Neuronal stem cell (in vitro differentiated cells): ENCODE data around the gene ELMO1.
A peak's percentile ranks its signal among the peaks of the same experiment; 100 is the strongest.

Experiments
- DNase-seq: peaks from one replicate; pipeline ENCODE4 v3.0.0-alpha.2; 2013; ENCODE audit warnings: low spot score
- H2AFZ ChIP-seq: one replicate; pipeline ENCODE4 v1.6.1; 2013; ENCODE audit warnings: mild to moderate bottlenecking, low read length, inconsistent platforms
- H2AK5ac ChIP-seq: 2 replicates; pipeline ENCODE4 v1.6.1; 2013; ENCODE audit warnings: low read depth, mild to moderate bottlenecking, inconsistent platforms, low read length, moderate library complexity, mixed read lengths
- H2BK120ac ChIP-seq: 2 replicates; pipeline ENCODE4 v1.6.1; 2013; ENCODE audit warnings: low read depth, mild to moderate bottlenecking, inconsistent platforms, low read length, moderate library complexity, mixed read lengths
- H2BK12ac ChIP-seq: one replicate; pipeline ENCODE4 v1.6.1; 2013; ENCODE audit warnings: low read length, inconsistent platforms
- H2BK15ac ChIP-seq: 2 replicates; pipeline ENCODE4 v1.6.1; 2013; ENCODE audit warnings: mild to moderate bottlenecking, low read length, inconsistent platforms, mixed read lengths
- H2BK5ac ChIP-seq: one replicate; pipeline ENCODE4 v1.6.1; 2013; ENCODE audit warnings: inconsistent platforms, mild to moderate bottlenecking, low read length, moderate library complexity
- H3K14ac ChIP-seq: one replicate; pipeline ENCODE4 v1.6.1; 2013; ENCODE audit warnings: low read length, inconsistent platforms
- H3K18ac ChIP-seq: 2 replicates; pipeline ENCODE4 v1.6.1; 2013; ENCODE audit warnings: low read length, inconsistent platforms
- H3K23ac ChIP-seq: 2 replicates; pipeline ENCODE4 v1.6.1; 2013; ENCODE audit warnings: low read depth, mild to moderate bottlenecking, mixed read lengths, low read length, inconsistent platforms; ENCODE audit not compliant: poor library complexity
- H3K27ac ChIP-seq: replicated peaks from 3 replicates; pipeline ENCODE4 v1.5.1; 2013; ENCODE audit warnings: low read length, inconsistent platforms
- H3K27me3 ChIP-seq, 3 experiments: 2 replicates each; pipeline ENCODE4 v1.6.1; 2013; ENCODE audit warnings: low read length in 3 of 3, mild to moderate bottlenecking in 2 of 3, inconsistent platforms in 1 of 3, low read depth in 1 of 3, mixed read lengths in 1 of 3, moderate library complexity in 1 of 3; ENCODE audit not compliant: control insufficient read depth in 3 of 3, insufficient read depth in 3 of 3
- H3K36me3 ChIP-seq, 2 donors: replicated peaks in 1 of 2; 2 replicates each; pipeline ENCODE4 v1.6.1; 2013; ENCODE audit warnings: low read length in 2 of 2; ENCODE audit not compliant: control insufficient read depth in 2 of 2, insufficient read depth in 2 of 2
- H3K4ac ChIP-seq: 2 replicates; pipeline ENCODE4 v1.6.1; 2013; ENCODE audit warnings: inconsistent platforms, mild to moderate bottlenecking, low read length, moderate library complexity
- H3K4me1 ChIP-seq, 2 donors: 1 replicate in 1 of 2; 2 replicates in 1 of 2; pipeline ENCODE4 v1.6.1; 2013; ENCODE audit warnings: low read length in 2 of 2, low read depth in 1 of 2; ENCODE audit not compliant: control insufficient read depth in 2 of 2, insufficient read depth in 1 of 2
- H3K4me2 ChIP-seq: one replicate; pipeline ENCODE4 v1.6.1; 2013; ENCODE audit warnings: mild to moderate bottlenecking, low read length, inconsistent platforms; ENCODE audit not compliant: insufficient read depth, poor library complexity, severe bottlenecking
- H3K4me3 ChIP-seq, 2 donors: 2 replicates each; pipeline ENCODE4 v1.5.1; 2013; ENCODE audit warnings: low read length in 2 of 2, mild to moderate bottlenecking in 2 of 2, inconsistent platforms in 1 of 2, moderate library complexity in 1 of 2
- H3K79me1 ChIP-seq: one replicate; pipeline ENCODE4 v1.6.1; 2013; ENCODE audit warnings: low read depth, mild to moderate bottlenecking, inconsistent platforms, low read length, moderate library complexity
- H3K9ac ChIP-seq: one replicate; pipeline ENCODE4 v1.6.1; 2013; ENCODE audit warnings: mild to moderate bottlenecking, low read depth, low read length, inconsistent platforms; ENCODE audit not compliant: poor library complexity
- H3K9me3 ChIP-seq, 2 donors: replicated peaks in 1 of 2; 2 replicates each; pipeline versions ENCODE3 to v1.6.1; 2013; ENCODE audit warnings: low read length in 2 of 2, mild to moderate bottlenecking in 2 of 2, inconsistent platforms in 1 of 2, low read depth in 1 of 2, mixed read lengths in 1 of 2, moderate library complexity in 1 of 2; ENCODE audit not compliant: control insufficient read depth in 2 of 2, insufficient read depth in 1 of 2
- H4K8ac ChIP-seq: one replicate; pipeline ENCODE4 v1.6.1; 2013; ENCODE audit warnings: low read depth, mild to moderate bottlenecking, inconsistent platforms, low read length, moderate library complexity
- H4K91ac ChIP-seq: one replicate; pipeline ENCODE4 v1.6.1; 2013; ENCODE audit warnings: low read length, low read depth, mild to moderate bottlenecking, inconsistent platforms; ENCODE audit not compliant: poor library complexity
- WGBS, 2 donors: extraction: QIAGEN DNeasy Blood & Tissue Kit; methylation state at CpG; one replicate each; pipeline ENCODE4 v1.1.7; 2013; ENCODE audit warnings: missing lambda C conversion rate in 2 of 2, mixed read lengths in 1 of 2; ENCODE audit not compliant: insufficient read length in 2 of 2, insufficient replicate concordance in 1 of 2; ENCODE audit errors: extremely low coverage in 2 of 2; 5-methylcytosine and 5-hydroxymethylcytosine counted together

ELMO1 gene

DNA sequence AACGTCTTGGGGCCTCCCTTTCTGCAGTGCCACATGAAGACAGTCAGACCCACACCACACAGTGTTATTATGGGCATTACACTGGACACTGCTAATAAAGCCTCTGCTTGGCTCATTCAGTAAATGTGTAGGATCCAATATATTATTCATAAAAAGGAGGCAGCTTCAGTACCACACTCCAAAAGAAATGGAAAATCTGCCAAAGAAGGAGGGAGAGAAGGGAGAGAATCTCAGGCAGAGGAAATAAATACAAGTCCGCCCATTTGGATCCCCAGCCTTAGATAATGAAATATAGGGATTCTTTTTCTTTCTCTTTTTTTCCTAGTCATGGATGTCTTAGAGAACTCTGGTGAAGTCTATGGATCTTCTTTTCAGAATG is 162.2 kb downstream of the ELMO1 start:
- Histone ChIP-seq H3K9ac (no peak overlapping the region), H3K27me3 (no peaks in the 10 kb centered on the region), H2AK5ac (no peak overlapping the region), H3K23ac (no peak overlapping the region), H4K8ac (no peak overlapping the region), H3K4ac (no peak overlapping the region), H2BK12ac (no peak overlapping the region), H2BK120ac (no peak overlapping the region), H2AFZ (no peak overlapping the region), H3K14ac (no peak overlapping the region), H3K36me3 (no peaks in the 10 kb centered on the region), H2BK5ac (no peak overlapping the region), H3K4me2 (no peak overlapping the region), H3K4me3 (no peak overlapping the region), H3K4me1 (peaks cover 3 to 12% of the 10 kb centered on the region in 2 donors), H3K27ac (no peak overlapping the region), H4K91ac (no peak overlapping the region), H2BK15ac (no peak overlapping the region), H3K18ac (no peak overlapping the region), H3K9me3 (no peaks in the 10 kb centered on the region), H3K79me1 (no peaks in the 10 kb centered on the region)
- WGBS, 2 donors = no CpG with 5 or more reads among the region's 2 CpGs
- DNase-seq = no peak

DNA sequence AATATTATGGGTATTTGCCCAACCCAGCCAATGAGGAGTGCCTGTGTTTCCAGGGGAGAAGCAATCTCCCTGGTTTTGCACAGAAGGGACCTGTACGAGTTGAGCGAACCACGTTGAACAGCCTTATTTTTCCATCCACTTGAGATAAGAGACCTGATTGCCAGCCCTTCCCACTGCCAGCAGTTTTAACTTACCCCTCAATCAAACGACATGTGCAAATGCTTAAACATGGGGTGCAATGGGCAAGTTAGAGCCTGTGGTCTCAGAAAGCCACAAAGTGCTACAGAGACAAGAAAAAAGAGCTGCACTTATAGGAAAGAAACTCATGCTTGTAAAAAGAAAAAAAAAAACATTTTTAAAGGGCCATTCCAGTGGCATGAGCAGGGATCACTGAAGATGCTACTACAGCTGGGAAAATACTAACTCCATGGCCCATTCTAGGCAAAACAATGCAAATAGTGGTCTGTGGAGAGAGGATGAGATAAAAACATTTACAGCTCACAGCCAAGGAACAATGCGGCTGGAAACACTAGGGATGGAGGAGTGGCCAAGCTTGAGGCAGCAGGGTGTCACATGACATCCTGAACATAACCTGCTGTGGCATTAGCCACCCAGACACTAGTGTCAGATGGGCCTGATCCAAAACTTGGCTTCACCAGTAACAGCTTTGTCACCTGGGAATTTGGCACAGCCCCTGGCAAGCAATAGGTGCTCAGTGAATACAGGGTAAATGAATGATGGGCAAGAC is 162.8 kb downstream of the ELMO1 start:
- H3K9ac ChIP-seq = no peak overlapping the region

DNA sequence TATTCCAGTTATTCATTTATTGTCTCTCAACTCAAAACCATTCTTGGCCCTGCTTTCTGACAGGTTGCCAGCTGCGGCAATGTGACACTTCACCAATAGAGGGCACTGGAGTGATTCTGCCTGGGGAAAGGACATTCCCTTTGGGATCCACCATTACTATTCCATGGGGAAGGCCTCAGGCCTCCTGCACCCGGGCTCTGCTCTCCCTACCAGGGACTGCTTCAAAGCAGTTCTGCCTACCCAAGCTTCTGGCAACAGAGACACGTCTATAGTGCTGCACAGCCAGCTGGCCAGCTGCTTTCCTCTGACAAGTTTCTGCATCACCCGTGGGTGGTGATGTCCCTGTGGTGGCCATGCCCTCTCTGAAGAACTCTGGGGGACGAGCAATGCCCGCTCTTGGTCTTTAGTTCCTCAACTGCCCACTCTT is 163.8 kb downstream of the ELMO1 start:
- no CpG with 5 or more reads among the region's 6 CpGs for WGBS, 2 donors
- Histone ChIP-seq H3K4me1 (peaks cover 3 to 12% of the 10 kb centered on the region in 2 donors), H2AFZ (peak overlapping the region; percentile 40), H3K9ac (no peak overlapping the region), H3K27me3 (no peaks in the 10 kb centered on the region), H3K18ac (no peak overlapping the region), H3K27ac (no peak overlapping the region), H2BK5ac (no peak overlapping the region), H3K4me2 (no peak overlapping the region), H2AK5ac (no peak overlapping the region), H3K79me1 (no peaks in the 10 kb centered on the region), H3K36me3 (no peaks in the 10 kb centered on the region), H3K4ac (no peak overlapping the region), H2BK12ac (no peak overlapping the region), H4K8ac (no peak overlapping the region), H3K23ac (no peak overlapping the region), H3K14ac (no peak overlapping the region), H3K4me3 (no peak overlapping the region), H2BK15ac (no peak overlapping the region), H3K9me3 (no peaks in the 10 kb centered on the region), H2BK120ac (no peak overlapping the region), H4K91ac (no peak overlapping the region)
- peak; percentile 41 for DNase-seq

More for the DNA sequence above, 162.8 kb downstream of the ELMO1 start:
- H2BK120ac ChIP-seq = no peak overlapping the region
- H3K14ac ChIP-seq = no peak overlapping the region
- H2BK12ac ChIP-seq = no peak overlapping the region
- H3K4me2 ChIP-seq = no peak overlapping the region
- H3K4me3 ChIP-seq = no peak overlapping the region
- H3K4ac ChIP-seq = no peak overlapping the region
- H3K79me1 ChIP-seq = no peaks in the 10 kb centered on the region
- no peak overlapping the region for H3K23ac ChIP-seq
- H3K27ac ChIP-seq = no peak overlapping the region
- H3K27me3 ChIP-seq = no peaks in the 10 kb centered on the region
- DNase-seq = no peak
- WGBS, 2 donors = no CpG with 5 or more reads among the region's 5 CpGs
- H3K18ac ChIP-seq = no peak overlapping the region
- no peak overlapping the region for H2AFZ ChIP-seq
- H2AK5ac ChIP-seq = no peak overlapping the region
- H2BK15ac ChIP-seq = no peak overlapping the region
- H4K8ac ChIP-seq = no peak overlapping the region
- no peak overlapping the region for H2BK5ac ChIP-seq
- peaks cover 3 to 12% of the 10 kb centered on the region in 2 donors for H3K4me1 ChIP-seq
- no peaks in the 10 kb centered on the region for H3K36me3 ChIP-seq
- H4K91ac ChIP-seq = no peak overlapping the region
- H3K9me3 ChIP-seq = no peaks in the 10 kb centered on the region

DNA sequence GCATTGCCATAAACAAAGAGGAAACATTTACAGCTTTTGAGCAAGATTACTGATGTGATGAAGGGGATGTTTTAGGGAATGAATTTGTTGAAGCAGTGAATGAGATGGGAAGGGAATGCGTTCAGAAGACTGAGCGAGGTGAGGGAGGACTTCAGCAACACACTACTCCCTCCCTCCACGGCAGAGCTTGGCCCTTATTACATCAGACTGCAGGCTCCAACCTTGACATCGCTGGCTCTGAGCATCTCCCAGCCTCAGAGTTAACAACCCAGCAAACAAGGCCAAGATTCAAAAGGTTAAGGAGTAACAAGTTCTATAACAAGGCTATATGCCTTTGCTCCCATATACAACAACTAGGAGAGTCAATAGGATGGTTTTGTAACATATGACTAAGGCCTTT is 164.4 kb downstream of the ELMO1 start:
- DNase-seq = no peak
- WGBS, 2 donors = no CpG with 5 or more reads among the region's 4 CpGs
- no peaks in the 10 kb centered on the region for H3K79me1 ChIP-seq
- no peak overlapping the region for H3K9ac ChIP-seq
- no peak overlapping the region for H2BK12ac ChIP-seq
- H2BK15ac ChIP-seq = no peak overlapping the region
- H3K4me1 ChIP-seq = peaks cover 3 to 12% of the 10 kb centered on the region in 2 donors
- H3K18ac ChIP-seq = no peak overlapping the region
- no peak overlapping the region for H2AK5ac ChIP-seq
- no peak overlapping the region for H3K14ac ChIP-seq
- H3K36me3 ChIP-seq = no peaks in the 10 kb centered on the region
- no peak overlapping the region for H3K23ac ChIP-seq
- H2AFZ ChIP-seq = no peak overlapping the region
- no peak overlapping the region for H3K4me3 ChIP-seq
- H3K27me3 ChIP-seq = no peaks in the 10 kb centered on the region
- H4K8ac ChIP-seq = no peak overlapping the region
- no peak overlapping the region for H2BK120ac ChIP-seq
- no peak overlapping the region for H3K4me2 ChIP-seq
- H2BK5ac ChIP-seq = no peak overlapping the region
- no peak overlapping the region for H3K27ac ChIP-seq
- H3K9me3 ChIP-seq = no peaks in the 10 kb centered on the region
- no peak overlapping the region for H3K4ac ChIP-seq
- H4K91ac ChIP-seq = no peak overlapping the region
